Stimulated activated naive CD4-positive, alpha-beta T cell treated with Interleukin-2 at 50 U/mL for 16 hours (primary cell): ENCODE results near the gene DGKI.

Experiments
- DNase-seq: peaks from one replicate; lab custom pipeline; 2025; lab: John Stamatoyannopoulos, UW

The DGKI gene

GRCh38 chr7:137846827-137847567 is at the start of gene DGKI:
Gene DGKI, minus strand, starts transcription at chr7:137846974.
- no peak for DNase-seq

- no peak for DNase-seq
Measured at GRCh38 chr7:137895301-137896221, 48.8 kb upstream of the DGKI start.

- DNase-seq, result no peak
Measured at GRCh38 chr7:137893143-137893742, 46.5 kb upstream of the DGKI start.

- no peak for DNase-seq
Measured at GRCh38 chr7:137891016-137891655, 44.4 kb upstream of the DGKI start.

GRCh38 chr7:137890449-137890921 is 43.7 kb upstream of the DGKI start:
- no peak for DNase-seq

- no peak for DNase-seq
Measured at GRCh38 chr7:137888241-137888640, 41.5 kb upstream of the DGKI start.

- no peak for DNase-seq
Measured at GRCh38 chr7:137886746-137887145, 40.0 kb upstream of the DGKI start.

GRCh38 chr7:137886281-137886680 is 39.5 kb upstream of the DGKI start:
- DNase-seq, result no peak

- no peak for DNase-seq
Measured at GRCh38 chr7:137885678-137886077, 38.9 kb upstream of the DGKI start.

- DNase-seq, result no peak
Measured at GRCh38 chr7:137882806-137883205, 36.0 kb upstream of the DGKI start.

GRCh38 chr7:137882261-137882668 is 35.5 kb upstream of the DGKI start:
- DNase-seq, result no peak

- DNase-seq, result no peak
Measured at GRCh38 chr7:137881607-137882260, 35.0 kb upstream of the DGKI start.

GRCh38 chr7:137880432-137880831 is 33.7 kb upstream of the DGKI start:
- DNase-seq, result no peak

GRCh38 chr7:137879357-137880158 is 32.8 kb upstream of the DGKI start:
- no peak for DNase-seq

GRCh38 chr7:137878333-137878961 is 31.7 kb upstream of the DGKI start:
- DNase-seq, result no peak

- no peak for DNase-seq
Measured at GRCh38 chr7:137877027-137877675, 30.4 kb upstream of the DGKI start.

GRCh38 chr7:137875746-137876145 is 29.0 kb upstream of the DGKI start:
- DNase-seq, result no peak

GRCh38 chr7:137873979-137874777 is 27.4 kb upstream of the DGKI start:
- no peak for DNase-seq

- DNase-seq, result peak; percentile 12
Measured at GRCh38 chr7:137873524-137873923, 26.8 kb upstream of the DGKI start.
